WTC11 (cell line): Measurements from ENCODE around the gene MYO1F. TPM values are rescaled to one million over a fixed set of nuclear protein-coding genes. Genes with fewer than 3 reads are reported as not detected.

Experiments used
- ATAC-seq: fragments of 200-7000 bp; cut with Tn5 transposase; 2 replicates; pipeline ENCODE4 v1.10.0; 2021; ENCODE audit warnings: mild to moderate bottlenecking, moderate library complexity
- CTCF ChIA-PET: fragments of 300-600 bp; sonication (Branson Sonifier 250); formaldehyde crosslinking; loops from one replicate; lab custom pipeline; 2021; ENCODE audit warnings: antibody characterized with exemption; lab: Charles Lee
- POLR2A ChIA-PET: fragments of 350-600 bp; sonication (Branson Sonifier 250); formaldehyde crosslinking; loops from one replicate; lab custom pipeline; 2021; ENCODE audit warnings: antibody characterized with exemption; lab: Charles Lee
- DNase-seq: peaks from one replicate; pipeline ENCODE4 v3.0.0; 2021; ENCODE audit warnings: low spot score
- H3K27ac Mint-ChIP-seq: 2 replicates; pipeline ENCODE4 v1.8.0; 2021; ENCODE audit warnings: mixed read lengths
- H3K27me3 Mint-ChIP-seq: 2 replicates; pipeline ENCODE4 v1.8.0; 2021; ENCODE audit warnings: low read depth, mild to moderate bottlenecking, moderate library complexity, mixed read lengths
- H3K36me3 Mint-ChIP-seq: 2 replicates; pipeline ENCODE4 v1.8.0; 2021; ENCODE audit warnings: mixed read lengths
- H3K4me1 Mint-ChIP-seq: 2 replicates; pipeline ENCODE4 v1.8.0; 2022; ENCODE audit warnings: mixed read lengths
- H3K4me3 Mint-ChIP-seq: 2 replicates; pipeline ENCODE4 v1.8.0; 2021; ENCODE audit warnings: mild to moderate bottlenecking, moderate library complexity, mixed read lengths
- H3K9me3 Mint-ChIP-seq: 2 replicates; pipeline ENCODE4 v1.8.0; 2021; ENCODE audit warnings: mixed read lengths
- AFF4 ChIP-seq: sonication (generic); formaldehyde crosslinking; IDR thresholded peaks from 2 replicates; pipeline ENCODE4 v1.8.1; 2023; ENCODE audit warnings: mild to moderate bottlenecking, missing genetic modification reagents, borderline replicate concordance
- CREM ChIP-seq: sonication (generic); formaldehyde crosslinking; IDR thresholded peaks from 2 replicates; pipeline ENCODE4 v1.8.1; 2022; ENCODE audit warnings: mild to moderate bottlenecking, missing genetic modification reagents, moderate library complexity
- CTCF ChIP-seq: fragments of 200-600 bp; IDR thresholded peaks from 2 replicates; pipeline ENCODE4 v1.8.0; 2022; ENCODE audit warnings: antibody characterized with exemption
- E2F5 ChIP-seq: sonication (generic); formaldehyde crosslinking; IDR thresholded peaks from 2 replicates; pipeline ENCODE4 v1.8.1; 2022; ENCODE audit warnings: mild to moderate bottlenecking, moderate library complexity, missing genetic modification reagents
- ESRRA ChIP-seq: sonication (generic); formaldehyde crosslinking; IDR thresholded peaks from 2 replicates; pipeline ENCODE4 v1.8.1; 2022; ENCODE audit warnings: mild to moderate bottlenecking, missing genetic modification reagents, borderline replicate concordance
- ETV6 ChIP-seq: sonication (generic); formaldehyde crosslinking; IDR thresholded peaks from 2 replicates; pipeline ENCODE4 v1.8.1; 2022; ENCODE audit warnings: mild to moderate bottlenecking, missing genetic modification reagents
- FOXP4 ChIP-seq: sonication (generic); formaldehyde crosslinking; IDR thresholded peaks from 2 replicates; pipeline ENCODE4 v1.8.0; 2022; ENCODE audit warnings: mild to moderate bottlenecking, missing genetic modification reagents
- SMAD3 ChIP-seq: sonication (generic); formaldehyde crosslinking; IDR thresholded peaks from 2 replicates; pipeline ENCODE4 v1.8.0; 2022; ENCODE audit warnings: missing genetic modification reagents, mild to moderate bottlenecking, borderline replicate concordance
- SP1 ChIP-seq: sonication (generic); formaldehyde crosslinking; conservative IDR thresholded peaks from 2 replicates; pipeline ENCODE4 v1.8.1; 2022; ENCODE audit warnings: missing genetic modification reagents
- ZNF121 ChIP-seq: sonication (generic); formaldehyde crosslinking; IDR thresholded peaks from 2 replicates; pipeline ENCODE4 v1.8.0; 2023; ENCODE audit warnings: missing genetic modification reagents
- ZNF416 ChIP-seq: fragments of 250-450 bp; sonication (Bioruptor Pico); IDR thresholded peaks from 2 replicates; pipeline ENCODE4 v1.9.0; 2021; ENCODE audit warnings: mild to moderate bottlenecking, inconsistent platforms
- ZNF423 ChIP-seq: fragments of 250-450 bp; sonication (Bioruptor Pico); IDR thresholded peaks from 2 replicates; pipeline ENCODE4 v2.1.2; 2022; ENCODE audit warnings: mild to moderate bottlenecking, moderate library complexity
- total RNA-seq: library from RNA; stranded (reverse); gene quantifications from 3 replicates; pipeline ENCODE4 v1.2.3, GENCODE V29; 2021
- TF ChIP-seq, protein P1 (sequence below): sonication (generic); formaldehyde crosslinking; IDR thresholded peaks from 2 replicates; pipeline ENCODE4 v1.8.1; 2022; ENCODE audit warnings: low read depth, missing genetic modification reagents, borderline replicate concordance
- TF ChIP-seq, protein P2 (sequence below): sonication (generic); formaldehyde crosslinking; IDR thresholded peaks from 2 replicates; pipeline ENCODE4 v1.8.0; 2023; ENCODE audit warnings: missing genetic modification reagents, mild to moderate bottlenecking, borderline replicate concordance

MYO1F gene
- total RNA-seq, 1 experiment from 2014 or later, result 2.8 TPM

- POLR2A ChIA-PET, result interaction anchor here (0.7 to 3.1 kb wide), 4 partner anchors 11 to 135 kb away, joined by 3 to 28 read pairs (median 5); partner anchors contain the start of genes RAB11B and ZNF414
- ATAC-seq (no peak), DNase-seq (no peak)
- Mint-ChIP-seq H3K4me1 (peaks cover 16% of the 10 kb centered on the region), H3K27me3 (peaks cover 6% of the 10 kb centered on the region), H3K36me3 (peaks cover 3% of the 10 kb centered on the region; the same call in 1 of the 2 replicates), H3K9me3 (no peaks in the 10 kb centered on the region), H3K27ac (no peak overlapping the region), H3K4me3 (no peak overlapping the region)
- CTCF ChIA-PET, result interaction anchor here (0.5 to 4.0 kb wide), 17 partner anchors 11 to 371 kb away, joined by 3 to 88 read pairs (median 4); partner anchors contain the start of genes MYO1F, RAB11B and ZNF414
- TF ChIP-seq CTCF, result peak; percentile 48; the same call in 1 of the 2 replicates
- no peak for TF ChIP-seq SP1
- 0 out of 2 replicates have a peak, but pooled peaks have one; percentile 12 for TF ChIP-seq ETV6 (CRISPR knock-in tag)
Observed at GRCh38 chr19:8525401-8525684, 51.9 kb downstream of the MYO1F start.

- H3K27me3 Mint-ChIP-seq, result peaks cover 6% of the 10 kb centered on the region; the same call in 1 of the 2 replicates
- CTCF ChIA-PET, result interaction anchor here (0.7 to 2.4 kb wide), 4 partner anchors 19 to 509 kb away, joined by 3 to 11 read pairs (median 4); no protein-coding TSS in a partner anchor
- ATAC-seq (no peak), DNase-seq (no peak)
- peaks cover 7% of the 10 kb centered on the region for H3K4me1 Mint-ChIP-seq
- H3K27ac Mint-ChIP-seq, result no peak overlapping the region
- POLR2A ChIA-PET, result no interaction called here
- TF ChIP-seq ZNF121 (CRISPR knock-in tag) (peak; percentile 38; the same call in 1 of the 2 replicates), SMAD3 (CRISPR knock-in tag) (no peak)
- H3K36me3 Mint-ChIP-seq, result no peaks in the 10 kb centered on the region
- H3K9me3 Mint-ChIP-seq, result no peaks in the 10 kb centered on the region
- no peak overlapping the region for H3K4me3 Mint-ChIP-seq
Observed at GRCh38 chr19:8519388-8519787, 57.9 kb downstream of the MYO1F start.

DNA sequence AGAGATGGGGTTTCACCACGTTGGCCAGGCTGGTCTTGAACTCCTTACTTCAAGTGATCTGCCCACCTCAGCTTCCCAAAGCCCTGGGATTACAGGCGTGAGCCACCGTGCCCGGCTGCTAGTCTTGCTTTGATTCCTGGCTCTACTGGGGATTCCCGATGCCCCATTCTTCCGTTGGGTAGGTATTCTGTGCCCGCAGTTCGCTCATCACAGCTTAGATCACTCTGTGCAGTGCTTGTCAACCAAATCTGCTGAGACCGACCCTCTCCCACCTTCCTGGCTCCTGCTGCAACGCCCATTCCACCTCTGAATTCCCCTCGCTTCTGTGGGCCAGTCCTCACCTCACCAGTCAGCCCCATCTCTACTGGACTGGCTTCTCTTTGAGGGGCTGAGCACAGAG lies 58.7 kb downstream of the MYO1F start:
- CTCF ChIA-PET, result interaction anchor here (0.8 to 2.4 kb wide), 4 partner anchors 19 to 69 kb away, joined by 3 to 11 read pairs (median 5); no protein-coding TSS in a partner anchor
- peak overlapping the region; percentile 49; the same call in 1 of the 2 replicates for H3K27ac Mint-ChIP-seq
- H3K27me3 Mint-ChIP-seq, result peaks cover 6% of the 10 kb centered on the region; the same call in 1 of the 2 replicates
- H3K4me1 Mint-ChIP-seq, result peaks cover 9% of the 10 kb centered on the region
- ATAC-seq, result no peak
- no peaks in the 10 kb centered on the region for H3K9me3 Mint-ChIP-seq
- no peaks in the 10 kb centered on the region for H3K36me3 Mint-ChIP-seq
- no peak for DNase-seq
- POLR2A ChIA-PET, result interaction anchor here (0.6 kb wide), 2 partner anchors 80 to 94 kb away, joined by 3 read pairs; no protein-coding TSS in a partner anchor
- no peak for TF ChIP-seq FOXP4
- TF ChIP-seq AFF4 (CRISPR knock-in tag), result no peak
- no peak for TF ChIP-seq CREM
- no peak for TF ChIP-seq ZNF416 (CRISPR knock-in tag)
- no peak for TF ChIP-seq SMAD3 (CRISPR knock-in tag)
- TF ChIP-seq ZNF423 (CRISPR knock-in tag), result no peak
- TF ChIP-seq, protein P1, sequence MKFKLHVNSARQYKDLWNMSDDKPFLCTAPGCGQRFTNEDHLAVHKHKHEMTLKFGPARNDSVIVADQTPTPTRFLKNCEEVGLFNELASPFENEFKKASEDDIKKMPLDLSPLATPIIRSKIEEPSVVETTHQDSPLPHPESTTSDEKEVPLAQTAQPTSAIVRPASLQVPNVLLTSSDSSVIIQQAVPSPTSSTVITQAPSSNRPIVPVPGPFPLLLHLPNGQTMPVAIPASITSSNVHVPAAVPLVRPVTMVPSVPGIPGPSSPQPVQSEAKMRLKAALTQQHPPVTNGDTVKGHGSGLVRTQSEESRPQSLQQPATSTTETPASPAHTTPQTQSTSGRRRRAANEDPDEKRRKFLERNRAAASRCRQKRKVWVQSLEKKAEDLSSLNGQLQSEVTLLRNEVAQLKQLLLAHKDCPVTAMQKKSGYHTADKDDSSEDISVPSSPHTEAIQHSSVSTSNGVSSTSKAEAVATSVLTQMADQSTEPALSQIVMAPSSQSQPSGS (CRISPR knock-in tag), result no peak
- no peak for TF ChIP-seq E2F5 (CRISPR knock-in tag)
- TF ChIP-seq ESRRA (CRISPR knock-in tag), result no peak
- TF ChIP-seq, protein P2, sequence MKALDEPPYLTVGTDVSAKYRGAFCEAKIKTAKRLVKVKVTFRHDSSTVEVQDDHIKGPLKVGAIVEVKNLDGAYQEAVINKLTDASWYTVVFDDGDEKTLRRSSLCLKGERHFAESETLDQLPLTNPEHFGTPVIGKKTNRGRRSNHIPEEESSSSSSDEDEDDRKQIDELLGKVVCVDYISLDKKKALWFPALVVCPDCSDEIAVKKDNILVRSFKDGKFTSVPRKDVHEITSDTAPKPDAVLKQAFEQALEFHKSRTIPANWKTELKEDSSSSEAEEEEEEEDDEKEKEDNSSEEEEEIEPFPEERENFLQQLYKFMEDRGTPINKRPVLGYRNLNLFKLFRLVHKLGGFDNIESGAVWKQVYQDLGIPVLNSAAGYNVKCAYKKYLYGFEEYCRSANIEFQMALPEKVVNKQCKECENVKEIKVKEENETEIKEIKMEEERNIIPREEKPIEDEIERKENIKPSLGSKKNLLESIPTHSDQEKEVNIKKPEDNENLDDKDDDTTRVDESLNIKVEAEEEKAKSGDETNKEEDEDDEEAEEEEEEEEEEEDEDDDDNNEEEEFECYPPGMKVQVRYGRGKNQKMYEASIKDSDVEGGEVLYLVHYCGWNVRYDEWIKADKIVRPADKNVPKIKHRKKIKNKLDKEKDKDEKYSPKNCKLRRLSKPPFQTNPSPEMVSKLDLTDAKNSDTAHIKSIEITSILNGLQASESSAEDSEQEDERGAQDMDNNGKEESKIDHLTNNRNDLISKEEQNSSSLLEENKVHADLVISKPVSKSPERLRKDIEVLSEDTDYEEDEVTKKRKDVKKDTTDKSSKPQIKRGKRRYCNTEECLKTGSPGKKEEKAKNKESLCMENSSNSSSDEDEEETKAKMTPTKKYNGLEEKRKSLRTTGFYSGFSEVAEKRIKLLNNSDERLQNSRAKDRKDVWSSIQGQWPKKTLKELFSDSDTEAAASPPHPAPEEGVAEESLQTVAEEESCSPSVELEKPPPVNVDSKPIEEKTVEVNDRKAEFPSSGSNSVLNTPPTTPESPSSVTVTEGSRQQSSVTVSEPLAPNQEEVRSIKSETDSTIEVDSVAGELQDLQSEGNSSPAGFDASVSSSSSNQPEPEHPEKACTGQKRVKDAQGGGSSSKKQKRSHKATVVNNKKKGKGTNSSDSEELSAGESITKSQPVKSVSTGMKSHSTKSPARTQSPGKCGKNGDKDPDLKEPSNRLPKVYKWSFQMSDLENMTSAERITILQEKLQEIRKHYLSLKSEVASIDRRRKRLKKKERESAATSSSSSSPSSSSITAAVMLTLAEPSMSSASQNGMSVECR (CRISPR knock-in tag), result no peak
- TF ChIP-seq, all 79 proteins: peak for 0
- H3K4me3 Mint-ChIP-seq, result no peak overlapping the region
